NT2/D1 (cell line): ENCODE data around the gene FMNL2.
"Not testable (repeated sequence)": the region's sequence is repeated elsewhere in the genome, so short reads cannot be mapped to it uniquely, and the experiment has no call there.

ENCODE experiments used
- DNase-seq: peaks from one replicate; pipeline ENCODE4 v3.0.0-alpha.2; 2011; ENCODE audit warnings: low read depth, low spot score
- H3K27me3 ChIP-seq: 2 replicates; pipeline ENCODE4 v1.6.0; 2011; ENCODE audit warnings: mild to moderate bottlenecking; ENCODE audit not compliant: insufficient read length, insufficient read depth
- H3K36me3 ChIP-seq: 2 replicates; pipeline ENCODE4 v1.6.1; 2011; ENCODE audit warnings: mild to moderate bottlenecking, low read length, mixed read lengths; ENCODE audit not compliant: insufficient read depth, insufficient read length
- H3K4me1 ChIP-seq: 2 replicates; pipeline ENCODE4 v1.5.1; 2011; ENCODE audit not compliant: insufficient read depth, insufficient read length
- H3K4me3 ChIP-seq: 2 replicates; pipeline ENCODE4 v1.5.1; 2011; ENCODE audit warnings: low read depth; ENCODE audit not compliant: insufficient read length
- H3K9ac ChIP-seq: 2 replicates; pipeline ENCODE4 v1.6.0; 2011; ENCODE audit warnings: low read depth; ENCODE audit not compliant: insufficient read length
- H3K9me3 ChIP-seq: 2 replicates; pipeline ENCODE4 v1.5.1; 2011; ENCODE audit warnings: mild to moderate bottlenecking, low read length; ENCODE audit not compliant: insufficient read depth
- SUZ12 ChIP-seq: IDR thresholded peaks from 2 replicates; pipeline ENCODE4 v1.6.1; 2011; ENCODE audit not compliant: insufficient read length, insufficient read depth; ENCODE audit errors: extremely low read depth
- YY1 ChIP-seq: IDR thresholded peaks from 2 replicates; pipeline ENCODE4 v1.6.1; 2011; ENCODE audit not compliant: insufficient read length, insufficient read depth
- ZNF274 ChIP-seq: IDR thresholded peaks from 2 replicates; pipeline ENCODE4 v1.6.1; 2011; ENCODE audit warnings: mild to moderate bottlenecking, low read depth, low read length

Gene FMNL2

GRCh38 chr2:152376968-152377367, 42.0 kb downstream of the FMNL2 start:
- TF ChIP-seq ZNF274 (no peak), YY1 (no peak)
- Histone ChIP-seq H3K27me3 (no peaks in the 10 kb centered on the region), H3K9ac (no peak overlapping the region), H3K4me3 (no peak overlapping the region), H3K36me3 (no peaks in the 10 kb centered on the region), H3K4me1 (no peaks in the 10 kb centered on the region), H3K9me3 (no peaks in the 10 kb centered on the region)
- no peak for DNase-seq

- Histone ChIP-seq H3K4me1 (no peaks in the 10 kb centered on the region), H3K36me3 (no peaks in the 10 kb centered on the region)
- no peak for DNase-seq
Measured at GRCh38 chr2:152379089-152379488, 44.1 kb downstream of the FMNL2 start.

GRCh38 chr2:152380261-152381055, 45.5 kb downstream of the FMNL2 start:
- Histone ChIP-seq H3K4me3 (no peak overlapping the region), H3K4me1 (no peaks in the 10 kb centered on the region), H3K27me3 (no peaks in the 10 kb centered on the region), H3K36me3 (no peaks in the 10 kb centered on the region), H3K9me3 (no peaks in the 10 kb centered on the region), H3K9ac (no peak overlapping the region)
- TF ChIP-seq YY1 (no peak), ZNF274 (no peak), SUZ12 (no peak)
- no peak for DNase-seq

More at GRCh38 chr2:152379089-152379488, 44.1 kb downstream of the FMNL2 start:
- no peak overlapping the region for H3K4me3 ChIP-seq
- no peak overlapping the region for H3K9ac ChIP-seq
- no peaks in the 10 kb centered on the region for H3K9me3 ChIP-seq
- no peaks in the 10 kb centered on the region for H3K27me3 ChIP-seq
- TF ChIP-seq SUZ12: no peak
- no peak for TF ChIP-seq YY1
- no peak for TF ChIP-seq ZNF274

GRCh38 chr2:152383702-152384101, 48.7 kb downstream of the FMNL2 start:
- no peaks in the 10 kb centered on the region for H3K4me1 ChIP-seq
- no peak for DNase-seq
- no peaks in the 10 kb centered on the region for H3K36me3 ChIP-seq
- no peaks in the 10 kb centered on the region for H3K9me3 ChIP-seq
- no peak overlapping the region for H3K9ac ChIP-seq
- H3K27me3 ChIP-seq: no peaks in the 10 kb centered on the region
- H3K4me3 ChIP-seq: no peak overlapping the region
- TF ChIP-seq YY1 (no peak), ZNF274 (no peak), SUZ12 (no peak)

GRCh38 chr2:152384992-152385391, 50.0 kb downstream of the FMNL2 start:
- no peak for TF ChIP-seq ZNF274
- H3K4me3 ChIP-seq: no peak overlapping the region
- no peak overlapping the region for H3K9ac ChIP-seq
- no peaks in the 10 kb centered on the region for H3K4me1 ChIP-seq
- no peak for DNase-seq
- H3K36me3 ChIP-seq: no peaks in the 10 kb centered on the region
- H3K27me3 ChIP-seq: no peaks in the 10 kb centered on the region
- H3K9me3 ChIP-seq: no peaks in the 10 kb centered on the region

- no peak for DNase-seq
- Histone ChIP-seq H3K9ac (no peak overlapping the region), H3K4me3 (no peak overlapping the region), H3K36me3 (no peaks in the 10 kb centered on the region), H3K27me3 (no peaks in the 10 kb centered on the region), H3K9me3 (no peaks in the 10 kb centered on the region), H3K4me1 (no peaks in the 10 kb centered on the region)
- TF ChIP-seq ZNF274 (no peak), SUZ12 (no peak), YY1 (no peak)
Measured at GRCh38 chr2:152385650-152386049, 50.7 kb downstream of the FMNL2 start.

GRCh38 chr2:152386266-152386665, 51.3 kb downstream of the FMNL2 start:
- Histone ChIP-seq H3K36me3 (no peaks in the 10 kb centered on the region), H3K27me3 (no peaks in the 10 kb centered on the region), H3K4me1 (no peaks in the 10 kb centered on the region), H3K9ac (no peak overlapping the region), H3K4me3 (no peak overlapping the region), H3K9me3 (no peaks in the 10 kb centered on the region)
- DNase-seq: no peak
- TF ChIP-seq YY1 (no peak), ZNF274 (no peak), SUZ12 (no peak)

- Histone ChIP-seq H3K4me1 (no peaks in the 10 kb centered on the region), H3K9ac (no peak overlapping the region), H3K27me3 (no peaks in the 10 kb centered on the region), H3K36me3 (no peaks in the 10 kb centered on the region), H3K4me3 (no peak overlapping the region), H3K9me3 (no peaks in the 10 kb centered on the region)
- DNase-seq: no peak
- TF ChIP-seq YY1 (no peak), ZNF274 (no peak), SUZ12 (no peak)
Measured at GRCh38 chr2:152387041-152387440, 52.1 kb downstream of the FMNL2 start.

- not testable (repeated sequence) for H3K9me3 ChIP-seq, DNase-seq, H3K4me3 ChIP-seq, H3K4me1 ChIP-seq, H3K27me3 ChIP-seq, H3K36me3 ChIP-seq, H3K9ac ChIP-seq
Measured at GRCh38 chr2:152388269-152388668, 53.3 kb downstream of the FMNL2 start.
